Fibroblast of skin of left quadriceps (primary cell): ENCODE measurements around the gene TLNRD1.

Source experiments
- DNase-seq, 2 experiments: peaks; one replicate each; pipeline ENCODE4 v3.0.0-alpha.2; 2013; ENCODE audit warnings: low read depth in 2 of 2

TLNRD1 gene

DNA sequence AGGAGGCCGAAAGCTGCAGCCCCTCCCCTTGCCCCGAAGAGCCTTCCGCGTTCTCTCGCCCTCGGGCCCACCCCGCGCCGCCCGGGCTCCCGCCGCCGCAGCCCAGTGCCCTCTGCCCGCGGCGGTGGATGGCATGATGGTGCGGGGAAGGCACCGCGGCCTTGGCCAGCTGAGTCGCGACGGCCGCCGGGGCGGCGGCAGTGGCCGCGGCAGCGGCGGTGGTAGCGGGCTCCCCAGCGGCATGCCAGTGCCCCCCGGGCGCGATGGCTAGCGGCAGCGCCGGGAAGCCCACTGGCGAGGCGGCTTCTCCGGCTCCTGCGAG is 1.2 kb downstream of the TLNRD1 start:
- no peak for DNase-seq

DNA sequence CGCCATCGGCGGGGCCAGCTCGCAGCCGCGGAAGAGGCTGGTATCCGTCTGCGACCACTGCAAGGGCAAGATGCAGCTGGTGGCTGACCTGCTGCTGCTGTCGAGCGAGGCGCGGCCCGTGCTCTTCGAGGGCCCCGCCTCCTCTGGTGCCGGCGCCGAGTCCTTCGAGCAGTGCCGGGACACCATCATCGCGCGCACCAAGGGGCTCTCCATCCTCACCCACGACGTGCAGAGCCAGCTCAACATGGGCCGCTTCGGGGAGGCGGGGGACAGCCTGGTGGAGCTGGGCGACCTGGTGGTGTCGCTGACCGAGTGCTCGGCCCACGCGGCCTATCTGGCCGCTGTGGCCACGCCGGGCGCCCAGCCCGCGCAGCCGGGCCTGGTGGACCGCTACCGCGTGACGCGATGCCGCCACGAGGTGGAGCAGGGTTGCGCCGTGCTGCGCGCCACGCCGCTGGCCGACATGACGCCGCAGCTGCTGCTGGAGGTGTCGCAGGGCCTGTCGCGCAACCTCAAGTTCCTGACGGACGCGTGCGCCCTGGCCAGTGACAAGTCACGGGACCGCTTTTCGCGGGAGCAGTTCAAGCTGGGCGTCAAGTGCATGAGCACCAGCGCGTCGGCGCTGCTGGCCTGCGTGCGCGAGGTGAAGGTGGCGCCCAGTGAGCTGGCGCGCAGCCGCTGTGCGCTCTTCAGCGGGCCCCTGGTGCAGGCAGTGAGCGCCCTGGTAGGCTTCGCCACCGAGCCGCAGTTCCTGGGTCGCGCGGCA is 1.8 kb downstream of the TLNRD1 start:
- no peak for DNase-seq

DNA sequence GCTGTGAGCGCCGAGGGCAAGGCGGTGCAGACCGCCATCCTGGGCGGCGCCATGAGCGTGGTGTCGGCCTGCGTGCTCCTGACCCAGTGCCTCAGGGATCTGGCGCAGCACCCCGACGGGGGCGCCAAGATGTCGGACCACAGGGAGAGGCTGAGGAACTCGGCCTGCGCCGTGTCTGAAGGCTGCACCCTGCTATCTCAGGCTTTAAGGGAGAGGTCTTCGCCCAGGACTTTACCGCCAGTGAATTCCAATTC is 2.3 kb downstream of the TLNRD1 start:
- DNase-seq, result no peak

DNA sequence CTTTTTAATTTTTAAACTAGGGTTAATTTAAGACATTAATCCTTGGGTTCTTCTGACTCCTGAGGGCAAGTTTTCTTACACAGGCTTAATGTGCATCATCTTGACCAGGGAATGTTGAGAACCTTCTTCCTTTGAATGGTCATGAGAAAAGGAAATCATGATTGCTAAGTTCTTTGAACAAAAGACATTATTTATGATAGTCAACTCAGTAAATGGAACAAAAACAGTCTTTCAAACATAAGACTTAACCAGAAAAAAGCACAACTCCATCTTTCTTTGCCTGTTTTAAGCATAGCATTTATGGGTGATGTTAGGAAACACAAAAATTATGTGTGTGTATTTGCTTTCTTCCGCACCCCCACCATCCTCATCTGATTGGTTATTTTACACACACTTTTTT is 5.4 kb downstream of the TLNRD1 start:
- no peak for DNase-seq

DNA sequence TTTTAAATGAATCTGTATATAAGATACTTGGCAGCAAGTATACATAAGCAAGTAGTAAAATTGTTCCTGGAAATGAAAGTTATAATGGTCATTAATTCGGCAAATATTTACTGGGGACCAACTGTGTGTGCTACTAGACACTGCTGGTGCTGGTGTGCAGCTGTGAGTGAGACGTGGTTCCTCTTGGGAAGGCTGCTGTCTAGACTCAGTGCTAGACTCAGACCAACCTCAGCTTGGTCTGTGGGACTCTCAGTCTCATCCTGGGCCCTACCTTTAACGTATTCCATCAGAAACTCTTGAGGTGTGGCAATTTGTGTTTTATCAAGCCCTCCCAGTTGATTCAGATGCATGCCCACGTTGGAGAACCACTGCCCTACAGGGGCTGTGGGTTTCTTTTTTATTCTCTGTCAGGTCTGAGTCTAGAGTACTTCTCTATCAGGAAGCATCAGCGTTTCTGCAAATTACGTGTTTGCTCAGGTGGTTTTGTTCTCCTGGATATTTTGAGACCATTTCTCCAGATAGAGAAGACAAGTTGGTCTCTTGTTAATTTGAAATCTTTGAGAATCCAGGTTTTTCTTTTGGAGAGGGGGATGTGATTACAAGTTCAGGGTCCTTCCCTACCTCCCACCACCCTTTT is 6.8 kb downstream of the TLNRD1 start:
- DNase-seq, result no peak

- no peak for DNase-seq
Observed at GRCh38 chr15:81008312-81008711, 7.6 kb downstream of the TLNRD1 start.

GRCh38 chr15:81010086-81010485 is 9.4 kb downstream of the TLNRD1 start:
- no peak for DNase-seq

DNA sequence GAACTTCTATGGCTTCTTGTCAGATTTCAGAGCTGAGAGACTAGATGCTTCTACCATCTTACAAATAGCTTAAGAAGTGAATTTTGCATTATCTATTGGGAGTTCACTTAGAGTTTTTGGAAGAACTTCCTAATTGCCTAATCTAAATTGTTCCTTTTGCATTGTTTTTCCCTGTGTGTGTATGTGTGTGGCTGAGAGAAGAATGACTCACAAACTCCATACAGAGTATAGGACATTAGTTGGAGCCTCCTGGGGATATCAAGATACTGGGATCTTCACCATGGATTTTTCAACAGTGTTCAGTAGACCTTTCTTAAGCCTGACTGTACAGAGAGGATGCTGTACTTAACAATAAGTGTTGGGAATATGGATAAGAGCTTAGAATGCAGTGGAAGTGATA is 10.9 kb downstream of the TLNRD1 start:
- no peak for DNase-seq

DNA sequence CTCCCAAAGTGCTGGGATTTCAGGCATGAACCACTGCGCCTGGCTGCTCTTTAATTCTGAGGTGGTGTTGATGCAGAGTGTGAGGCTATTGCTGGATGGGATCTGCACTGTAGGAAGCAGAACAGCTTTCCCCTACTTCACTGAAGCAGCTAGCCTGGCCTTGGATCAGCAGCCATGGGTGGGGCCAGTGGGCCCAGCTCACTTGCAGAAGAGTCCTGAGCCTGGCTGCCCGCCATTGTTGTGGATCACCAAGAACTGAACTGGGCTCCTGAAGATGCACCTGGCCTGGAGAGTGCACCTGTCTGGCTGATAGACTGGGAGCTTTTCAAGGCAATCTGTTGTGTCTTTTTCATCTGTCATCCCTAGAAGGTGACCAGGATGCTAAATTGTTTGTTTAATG is 11.9 kb downstream of the TLNRD1 start:
- DNase-seq, result no peak

- no peak for DNase-seq
Observed at GRCh38 chr15:81013396-81013929, 12.7 kb downstream of the TLNRD1 start.

GRCh38 chr15:81014446-81015093 is 13.8 kb downstream of the TLNRD1 start:
- DNase-seq, result no peak

DNA sequence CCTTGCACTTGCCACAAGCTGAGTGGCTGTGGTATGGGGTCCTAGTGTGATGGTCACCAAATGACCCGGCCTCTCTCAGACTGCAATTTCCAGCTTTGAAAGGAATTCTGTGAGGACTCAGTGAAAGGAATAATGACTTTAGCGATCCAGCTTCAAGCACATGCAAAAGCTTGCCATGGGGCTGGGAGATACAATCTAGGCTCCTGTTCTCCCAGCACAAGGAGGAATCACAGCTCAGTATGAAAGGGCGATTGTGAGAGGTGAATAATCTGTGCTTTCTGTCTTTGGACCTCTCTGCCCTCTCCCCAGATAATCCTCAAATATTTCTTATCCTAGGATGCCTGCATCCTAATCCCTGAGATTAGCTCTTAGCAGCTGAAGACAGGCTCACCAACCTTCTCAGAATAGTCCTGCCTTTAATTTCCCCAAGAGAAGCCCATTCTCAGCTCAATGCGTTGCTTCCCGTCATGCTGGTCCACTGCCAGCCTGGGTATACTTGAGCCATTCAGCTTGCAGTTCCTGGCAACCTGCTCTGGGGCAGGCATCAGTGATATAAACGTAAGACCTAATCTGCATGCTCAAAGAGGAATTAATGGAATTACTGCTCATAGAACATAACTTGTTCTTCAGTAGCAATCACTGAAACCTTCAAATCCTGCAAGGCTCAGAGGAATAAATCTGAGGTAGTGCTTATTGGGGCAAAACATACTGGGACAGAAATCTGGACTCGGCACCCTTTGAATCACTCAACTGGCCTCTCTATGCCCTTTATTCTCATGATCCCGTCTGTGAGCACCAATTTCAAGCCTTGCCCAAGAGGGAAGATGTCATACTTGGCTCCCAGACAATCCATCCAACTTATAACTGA is 15.1 kb downstream of the TLNRD1 start:
- no peak for DNase-seq

GRCh38 chr15:81016489-81017068 is 15.9 kb downstream of the TLNRD1 start:
- no peak for DNase-seq

GRCh38 chr15:81018197-81018596 is 17.5 kb downstream of the TLNRD1 start:
- no peak for DNase-seq

DNA sequence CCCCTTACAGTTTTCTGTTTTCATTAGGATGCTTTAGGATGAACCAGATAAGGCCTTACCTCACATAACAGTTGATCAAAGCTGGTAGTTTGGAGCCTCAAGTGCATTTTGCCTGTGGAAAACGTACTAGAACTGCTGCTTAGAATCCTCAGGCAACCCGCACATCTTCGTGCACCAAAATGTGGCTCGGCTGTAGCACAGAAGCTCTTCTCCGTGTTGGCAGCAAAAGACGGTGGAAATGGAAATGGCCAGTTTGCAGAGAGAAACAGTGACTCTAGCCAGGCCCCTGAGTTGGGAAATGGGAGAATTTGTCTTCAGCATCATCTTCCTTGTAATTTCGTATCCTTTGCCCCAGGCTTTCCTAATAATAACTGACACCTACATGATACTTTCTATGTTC is 20.6 kb downstream of the TLNRD1 start:
- DNase-seq, result no peak

- DNase-seq, result no peak
Observed at GRCh38 chr15:81023483-81024264, 23.0 kb downstream of the TLNRD1 start.

DNA sequence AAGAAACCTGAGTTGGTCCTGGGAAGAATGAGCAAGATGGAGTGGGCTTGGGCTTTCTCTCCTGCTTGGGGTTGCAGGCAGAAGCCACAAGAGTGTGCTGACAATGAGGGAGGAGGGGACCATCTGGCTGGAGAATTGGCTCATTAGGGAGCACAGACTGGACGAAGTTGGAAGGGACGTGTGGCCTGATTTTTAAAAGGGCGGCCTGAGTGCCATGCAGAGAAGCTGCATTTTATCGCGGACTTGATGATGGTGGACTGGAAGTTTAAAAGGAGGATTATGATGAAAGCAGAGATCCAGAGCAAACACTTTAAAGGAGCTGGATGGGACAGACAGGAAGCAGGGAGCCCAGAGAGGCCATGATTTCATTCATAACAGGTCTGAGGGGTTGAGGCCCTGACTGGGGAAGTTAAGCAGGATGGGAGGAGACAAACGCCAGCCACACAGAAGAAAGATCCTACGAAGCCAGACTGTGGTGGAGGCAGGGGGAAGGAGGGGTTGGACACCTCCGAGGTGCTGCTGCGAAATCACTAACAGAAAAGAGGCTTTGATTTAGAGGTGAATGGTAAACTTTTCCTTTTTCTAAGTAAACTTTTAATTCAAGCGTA is 23.6 kb downstream of the TLNRD1 start:
- DNase-seq, result no peak

- DNase-seq, result no peak
Observed at GRCh38 chr15:81024936-81025335, 24.2 kb downstream of the TLNRD1 start.

DNA sequence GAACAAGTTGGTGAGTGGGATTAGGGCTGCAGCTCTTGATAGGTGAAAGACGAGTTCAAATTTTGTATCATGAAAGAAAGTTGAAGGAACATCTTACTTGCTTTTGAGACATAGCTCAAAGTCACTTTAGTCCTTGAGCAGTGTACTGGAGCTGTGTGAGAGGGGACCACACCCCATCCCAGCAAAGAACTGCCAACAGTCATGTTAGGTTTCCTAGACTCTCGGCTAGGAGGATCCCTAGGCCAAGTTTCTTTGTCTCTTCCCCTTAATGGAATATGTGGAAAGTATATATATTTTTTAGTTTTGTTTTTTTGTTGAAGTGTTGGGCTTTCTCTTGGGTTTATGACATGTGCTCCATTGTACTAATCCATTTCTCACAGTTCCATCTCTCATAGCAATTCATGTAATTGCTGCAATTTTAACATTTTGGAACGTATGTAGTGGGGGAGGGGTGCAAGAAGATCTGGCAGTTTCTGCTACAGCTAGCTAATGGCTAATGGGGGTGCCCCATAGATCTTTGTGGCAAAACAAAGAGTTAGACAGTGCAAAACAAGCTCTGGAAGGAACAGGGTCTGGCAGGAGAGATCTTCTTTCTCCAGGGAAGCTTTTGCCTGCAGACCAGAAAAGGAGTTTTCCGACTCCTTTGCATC is 25.1 kb downstream of the TLNRD1 start:
- DNase-seq, result no peak
